ENCODE results near the gene CNGA4.

CNGA4 gene

DNA sequence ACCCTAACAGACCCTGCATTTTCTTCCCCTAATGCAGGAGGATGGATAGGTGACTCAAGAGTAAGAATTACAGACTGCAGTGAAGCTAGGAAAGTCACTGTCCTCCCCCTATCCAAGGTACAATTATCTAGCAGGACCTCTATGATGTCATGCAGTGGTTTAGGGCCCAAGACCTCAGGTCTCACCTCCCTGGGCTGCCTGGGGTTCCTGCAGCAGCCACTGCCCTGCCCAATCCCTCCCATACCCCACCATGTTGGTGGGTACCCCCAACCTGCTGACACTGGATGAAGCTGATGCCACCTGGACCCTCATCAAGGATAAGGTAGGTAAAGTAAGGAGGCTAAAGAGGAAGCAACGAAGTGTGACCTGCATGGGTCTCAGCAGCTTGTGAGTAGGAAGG lies 33.5 kb upstream of the CNGA4 start, which contains the start of gene C11orf42:
Gene C11orf42, plus strand, starts transcription at position 192 of the 400 bp plus-strand sequence. Its CDS starts 59 bp downstream, at position 251.
- H3K27me3 ChIP-seq (ENCODE audit: control insufficient read depth, insufficient read depth, low read length): no peaks in the 10 kb centered on the region
- no peak within 1 kb of the TSS for H3K9ac ChIP-seq (ENCODE audit: low read length)
- no peaks in the 10 kb centered on the region for H3K4me1 ChIP-seq (ENCODE audit: control insufficient read depth, insufficient read depth, low read length)
- H3K36me3 ChIP-seq (ENCODE audit: control insufficient read depth, insufficient read depth, low read length): no peaks in the 10 kb centered on the region
- no peaks in the 10 kb centered on the region for H3K9me3 ChIP-seq (ENCODE audit: control insufficient read depth, low read length)
- H3K4me3 ChIP-seq (ENCODE audit: low read length): no peak within 1 kb of the TSS

DNA sequence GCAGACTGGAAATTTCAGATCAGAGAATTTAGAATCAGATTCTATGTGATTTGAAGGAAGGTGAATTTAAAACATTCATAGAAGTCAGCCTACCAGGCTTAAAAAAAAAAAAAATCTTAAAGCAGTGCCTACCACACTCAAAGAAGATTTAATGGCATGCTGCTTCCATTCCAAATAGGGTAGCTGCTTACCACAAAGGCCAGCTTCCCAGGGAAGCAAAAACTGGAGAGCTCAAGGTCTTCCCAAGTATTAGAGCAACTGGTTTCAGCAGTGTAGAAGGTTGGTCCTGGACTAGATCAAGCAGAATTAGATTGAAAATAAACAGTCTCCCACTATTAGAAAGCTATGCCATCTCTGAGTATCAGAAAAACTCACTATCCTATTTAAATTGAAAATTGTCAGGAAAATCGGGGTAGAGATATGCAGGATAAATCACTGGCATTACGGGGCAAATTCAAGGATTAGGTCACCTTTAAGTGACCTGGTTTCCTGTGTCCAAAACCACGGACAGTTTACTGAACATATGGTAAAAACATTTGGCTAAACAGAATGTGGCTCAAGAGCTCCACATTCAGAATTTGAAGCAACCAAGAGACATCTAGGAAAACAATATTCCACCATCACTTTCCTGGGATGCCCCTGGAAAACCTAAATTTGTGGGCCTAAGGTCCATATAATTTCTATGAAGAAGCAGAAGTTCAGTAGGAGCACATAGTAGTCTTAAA lies 32.3 kb upstream of the CNGA4 start:
- H3K27me3 ChIP-seq (ENCODE audit: control insufficient read depth, insufficient read depth, low read length): no peaks in the 10 kb centered on the region
- no peak overlapping the region for H3K9ac ChIP-seq (ENCODE audit: low read length)
- no peaks in the 10 kb centered on the region for H3K9me3 ChIP-seq (ENCODE audit: control insufficient read depth, low read length)
- no peaks in the 10 kb centered on the region for H3K4me1 ChIP-seq (ENCODE audit: control insufficient read depth, insufficient read depth, low read length)
- no peak overlapping the region for H3K4me3 ChIP-seq (ENCODE audit: low read length)
- H3K36me3 ChIP-seq (ENCODE audit: control insufficient read depth, insufficient read depth, low read length): no peaks in the 10 kb centered on the region

DNA sequence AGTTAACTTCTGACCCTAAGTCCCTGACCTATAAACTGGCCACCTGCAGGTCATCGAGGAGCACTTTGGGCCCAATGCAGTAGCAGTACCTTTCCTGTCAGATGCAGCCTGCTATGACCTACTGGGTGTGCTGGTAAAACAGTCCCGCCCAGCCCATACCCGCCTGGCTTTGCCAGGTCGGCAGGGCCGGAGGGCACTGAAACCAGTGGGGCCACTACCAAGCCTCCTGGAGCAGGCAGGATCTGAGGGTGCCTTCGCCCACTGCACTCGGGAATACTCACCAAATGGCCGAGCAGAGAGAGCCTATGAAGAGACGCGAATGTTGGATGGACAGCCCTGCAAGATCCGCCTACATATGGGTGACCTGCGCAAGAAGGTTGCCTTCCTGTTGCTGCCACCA lies 29.1 kb upstream of the CNGA4 start:
- H3K9ac ChIP-seq (ENCODE audit: low read length): no peak overlapping the region
- H3K36me3 ChIP-seq (ENCODE audit: control insufficient read depth, insufficient read depth, low read length): peaks cover 12% of the 10 kb centered on the region

DNA sequence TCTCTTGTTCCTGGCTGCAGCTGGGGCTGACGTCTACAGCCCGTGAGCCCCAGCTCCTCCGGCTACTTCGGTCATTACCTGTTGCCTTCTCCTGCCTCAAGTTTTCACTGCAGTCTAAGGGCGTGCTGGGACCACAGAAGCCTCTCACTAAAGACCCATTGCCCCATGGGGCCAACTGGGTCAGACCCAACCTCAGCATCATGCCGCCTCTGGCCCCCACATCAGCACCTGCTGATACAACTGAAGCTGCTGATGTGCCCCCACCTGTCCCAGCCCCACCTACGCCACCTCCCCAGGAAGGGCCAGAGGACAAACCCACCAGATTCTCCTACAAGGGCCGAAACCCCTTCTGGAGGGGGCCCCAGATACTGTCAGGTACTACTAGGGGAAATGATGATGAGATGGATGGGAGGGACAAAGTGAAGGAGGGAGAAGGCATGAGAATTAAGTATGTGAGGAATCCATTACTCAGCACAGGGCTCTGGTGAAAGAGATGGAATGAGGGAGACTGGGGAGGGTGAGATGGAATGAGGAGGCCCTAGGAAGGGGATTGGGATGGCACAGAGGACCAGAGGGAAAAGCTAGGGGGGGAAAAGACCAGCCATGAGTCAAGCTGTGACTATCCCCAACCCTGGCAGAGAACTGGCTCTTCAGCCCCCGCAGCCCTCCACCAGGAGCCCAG lies 28.5 kb upstream of the CNGA4 start:
- Histone ChIP-seq H3K4me1 (ENCODE audit: control insufficient read depth, insufficient read depth, low read length) (no peaks in the 10 kb centered on the region), H3K36me3 (ENCODE audit: control insufficient read depth, insufficient read depth, low read length) (peaks cover 12% of the 10 kb centered on the region), H3K4me3 (ENCODE audit: low read length) (no peak overlapping the region), H3K9me3 (ENCODE audit: control insufficient read depth, low read length) (no peaks in the 10 kb centered on the region), H3K9ac (ENCODE audit: low read length) (no peak overlapping the region), H3K27me3 (ENCODE audit: control insufficient read depth, insufficient read depth, low read length) (no peaks in the 10 kb centered on the region)

More for the DNA sequence above, 29.1 kb upstream of the CNGA4 start:
- H3K27me3 ChIP-seq (ENCODE audit: control insufficient read depth, insufficient read depth, low read length): no peaks in the 10 kb centered on the region
- no peak overlapping the region for H3K4me3 ChIP-seq (ENCODE audit: low read length)
- H3K9me3 ChIP-seq (ENCODE audit: control insufficient read depth, low read length): no peaks in the 10 kb centered on the region
- no peaks in the 10 kb centered on the region for H3K4me1 ChIP-seq (ENCODE audit: control insufficient read depth, insufficient read depth, low read length)

DNA sequence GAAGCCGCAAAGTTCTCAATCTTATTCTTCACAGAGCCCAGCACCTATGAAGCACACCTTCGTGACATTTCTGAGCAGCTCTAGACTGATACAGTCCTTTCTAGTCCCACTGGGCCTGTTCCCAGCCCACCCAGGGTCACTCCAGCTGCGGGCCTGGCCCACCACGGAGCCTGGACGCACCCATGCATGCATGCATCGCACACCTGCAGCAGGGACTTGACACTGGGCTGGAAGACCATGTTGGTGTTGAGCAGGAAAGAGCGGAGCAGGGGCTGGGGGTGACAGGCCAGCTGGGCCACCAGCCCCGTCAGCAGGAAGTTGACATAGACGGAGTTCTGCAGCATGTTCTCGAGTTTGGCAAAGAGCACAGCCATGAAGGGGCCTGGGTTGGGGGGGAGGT lies 24.4 kb upstream of the CNGA4 start:
- Histone ChIP-seq H3K27me3 (ENCODE audit: control insufficient read depth, insufficient read depth, low read length) (no peaks in the 10 kb centered on the region), H3K9ac (ENCODE audit: low read length) (no peak overlapping the region), H3K4me1 (ENCODE audit: control insufficient read depth, insufficient read depth, low read length) (peaks cover 6% of the 10 kb centered on the region), H3K9me3 (ENCODE audit: control insufficient read depth, low read length) (no peaks in the 10 kb centered on the region), H3K36me3 (ENCODE audit: control insufficient read depth, insufficient read depth, low read length) (peaks cover 22% of the 10 kb centered on the region), H3K4me3 (ENCODE audit: low read length) (no peak overlapping the region)

DNA sequence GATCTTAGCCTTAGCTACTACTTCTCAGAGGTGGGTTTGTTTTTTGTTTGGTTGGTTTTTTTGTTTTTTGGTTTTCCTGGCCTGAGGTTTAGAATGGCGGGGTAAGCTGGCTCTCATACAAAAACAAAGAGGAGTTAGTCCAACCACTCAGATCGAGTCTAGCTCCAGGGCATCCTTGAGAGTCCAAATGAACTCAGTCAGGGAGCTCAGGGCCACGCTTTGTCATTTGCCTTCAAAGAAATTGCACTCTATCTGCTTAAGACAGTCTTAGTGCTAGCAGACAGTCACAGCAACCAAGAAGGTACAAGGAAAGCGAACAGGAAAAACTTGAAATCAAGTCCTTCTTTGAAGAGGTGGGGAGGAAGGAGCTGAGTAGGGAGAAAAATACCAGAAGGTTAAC lies 22.4 kb upstream of the CNGA4 start:
- Histone ChIP-seq H3K9ac (ENCODE audit: low read length) (no peak overlapping the region), H3K4me3 (ENCODE audit: low read length) (no peak overlapping the region), H3K27me3 (ENCODE audit: control insufficient read depth, insufficient read depth, low read length) (no peaks in the 10 kb centered on the region), H3K36me3 (ENCODE audit: control insufficient read depth, insufficient read depth, low read length) (peaks cover 22% of the 10 kb centered on the region), H3K9me3 (ENCODE audit: control insufficient read depth, low read length) (no peaks in the 10 kb centered on the region), H3K4me1 (ENCODE audit: control insufficient read depth, insufficient read depth, low read length) (peaks cover 11% of the 10 kb centered on the region)

DNA sequence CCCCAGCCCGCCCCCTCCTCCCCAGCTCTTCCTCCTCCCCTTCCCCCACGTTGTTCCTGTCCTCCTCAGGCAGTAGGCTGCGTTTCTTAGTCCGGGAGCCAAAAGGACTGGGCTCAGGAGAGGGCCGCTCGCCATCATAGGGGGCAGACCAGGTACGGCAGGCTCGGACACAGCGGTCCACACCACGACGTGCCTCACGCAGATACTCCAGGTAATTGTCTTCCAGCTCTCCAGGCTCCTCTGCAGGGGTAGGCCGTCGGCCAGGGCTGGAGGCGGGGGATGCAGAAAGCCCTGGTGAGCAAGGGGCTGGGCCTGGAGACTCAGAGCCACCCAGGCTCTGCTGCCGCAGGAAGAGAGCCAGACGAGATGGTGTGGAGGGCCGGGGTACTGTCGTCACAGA lies 21.2 kb upstream of the CNGA4 start:
- Histone ChIP-seq H3K4me1 (ENCODE audit: control insufficient read depth, insufficient read depth, low read length) (peaks cover 11% of the 10 kb centered on the region), H3K36me3 (ENCODE audit: control insufficient read depth, insufficient read depth, low read length) (peaks cover 22% of the 10 kb centered on the region), H3K9ac (ENCODE audit: low read length) (no peak overlapping the region), H3K4me3 (ENCODE audit: low read length) (no peak overlapping the region), H3K27me3 (ENCODE audit: control insufficient read depth, insufficient read depth, low read length) (no peaks in the 10 kb centered on the region), H3K9me3 (ENCODE audit: control insufficient read depth, low read length) (no peaks in the 10 kb centered on the region)

DNA sequence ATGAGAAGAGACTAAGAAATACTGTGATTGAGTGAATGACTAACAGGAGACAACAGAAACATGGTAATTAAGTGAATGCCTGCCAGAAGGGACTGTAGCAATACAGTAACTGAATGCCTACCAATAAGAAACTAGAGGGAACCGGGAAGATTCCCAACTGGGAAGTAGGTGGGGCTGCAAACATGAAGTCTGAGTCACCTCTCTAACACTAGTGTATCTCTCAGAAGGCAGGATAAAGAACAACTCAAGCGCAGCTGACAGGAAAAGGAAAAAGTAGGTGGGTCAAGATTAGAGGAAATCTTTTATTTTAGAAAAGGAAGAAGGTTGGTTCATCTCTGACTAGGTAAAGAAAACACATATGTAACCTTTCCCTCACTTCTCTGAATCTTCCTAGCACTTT lies 19.5 kb upstream of the CNGA4 start:
- H3K4me1 ChIP-seq (ENCODE audit: control insufficient read depth, insufficient read depth, low read length): peaks cover 11% of the 10 kb centered on the region
- H3K4me3 ChIP-seq (ENCODE audit: low read length): no peak overlapping the region
- H3K27me3 ChIP-seq (ENCODE audit: control insufficient read depth, insufficient read depth, low read length): no peaks in the 10 kb centered on the region
- H3K9me3 ChIP-seq (ENCODE audit: control insufficient read depth, low read length): no peaks in the 10 kb centered on the region
- H3K36me3 ChIP-seq (ENCODE audit: control insufficient read depth, insufficient read depth, low read length): peaks cover 13% of the 10 kb centered on the region
- H3K9ac ChIP-seq (ENCODE audit: low read length): no peak overlapping the region

DNA sequence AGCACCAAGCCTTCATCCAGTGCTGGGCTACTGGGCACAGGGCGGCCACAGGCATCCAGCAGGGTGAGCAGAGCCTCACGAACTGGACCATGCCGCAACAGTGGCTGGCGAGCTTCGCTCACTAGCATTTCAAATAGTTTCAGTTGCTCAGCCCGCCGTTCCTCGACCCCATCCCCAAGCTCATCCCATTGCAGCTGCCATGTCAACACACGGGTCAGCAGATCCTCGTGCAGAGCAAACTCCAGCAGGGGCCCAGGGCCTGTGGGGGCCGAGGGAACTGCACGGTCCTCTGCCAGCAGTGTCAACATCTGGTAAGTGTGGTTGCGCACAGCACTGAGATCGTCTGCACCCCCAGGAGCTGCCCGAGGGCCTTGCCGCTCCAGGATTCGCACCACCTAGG lies 15.0 kb upstream of the CNGA4 start:
- peaks cover 3% of the 10 kb centered on the region for H3K36me3 ChIP-seq (ENCODE audit: control insufficient read depth, insufficient read depth, low read length)

DNA sequence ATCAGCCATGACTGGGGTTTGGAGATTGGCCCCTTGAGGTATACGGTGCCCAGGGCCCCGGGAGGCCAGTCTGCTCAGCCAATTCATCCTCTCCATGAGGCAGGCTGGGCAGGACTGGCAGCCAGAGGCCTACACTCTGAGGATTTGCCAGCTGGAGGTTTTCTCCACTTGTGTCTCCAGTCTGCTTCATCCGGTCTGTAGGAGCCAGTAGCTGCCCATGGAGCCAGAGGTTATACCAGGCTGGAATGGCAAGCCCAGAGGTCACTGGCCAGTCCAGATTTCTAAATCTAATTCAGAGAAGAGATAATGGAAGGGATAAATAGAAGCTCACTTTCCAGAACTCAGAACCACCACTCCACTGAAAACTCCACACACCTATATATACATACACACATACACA lies 14.5 kb upstream of the CNGA4 start:
- Histone ChIP-seq H3K4me1 (ENCODE audit: control insufficient read depth, insufficient read depth, low read length) (peaks cover 21% of the 10 kb centered on the region), H3K9me3 (ENCODE audit: control insufficient read depth, low read length) (no peaks in the 10 kb centered on the region), H3K27me3 (ENCODE audit: control insufficient read depth, insufficient read depth, low read length) (no peaks in the 10 kb centered on the region), H3K4me3 (ENCODE audit: low read length) (no peak overlapping the region), H3K9ac (ENCODE audit: low read length) (no peak overlapping the region), H3K36me3 (ENCODE audit: control insufficient read depth, insufficient read depth, low read length) (no peaks in the 10 kb centered on the region)

More for the DNA sequence above, 15.0 kb upstream of the CNGA4 start:
- Histone ChIP-seq H3K4me1 (ENCODE audit: control insufficient read depth, insufficient read depth, low read length) (peaks cover 25% of the 10 kb centered on the region), H3K9me3 (ENCODE audit: control insufficient read depth, low read length) (no peaks in the 10 kb centered on the region), H3K4me3 (ENCODE audit: low read length) (no peak overlapping the region), H3K27me3 (ENCODE audit: control insufficient read depth, insufficient read depth, low read length) (no peaks in the 10 kb centered on the region), H3K9ac (ENCODE audit: low read length) (no peak overlapping the region)

DNA sequence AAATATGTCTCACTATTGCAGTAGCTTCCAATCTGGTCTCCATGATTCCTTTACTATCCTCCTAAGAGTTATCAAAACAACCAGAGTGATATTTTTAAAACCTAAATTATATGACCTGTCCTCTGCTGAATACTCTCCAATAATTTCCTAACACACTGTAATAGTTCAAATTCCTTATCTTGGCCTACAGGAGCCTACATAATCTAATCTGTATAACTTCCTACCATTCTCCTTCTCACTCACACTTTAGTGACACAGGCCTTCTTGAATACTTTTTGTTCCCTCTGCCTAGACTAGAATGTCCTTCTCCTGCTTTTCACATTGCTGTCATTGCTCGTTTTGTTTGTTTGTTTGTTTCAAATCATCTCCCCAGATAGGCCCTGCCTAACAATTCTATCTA lies 13.9 kb upstream of the CNGA4 start:
- H3K27me3 ChIP-seq (ENCODE audit: control insufficient read depth, insufficient read depth, low read length): no peaks in the 10 kb centered on the region
- H3K4me1 ChIP-seq (ENCODE audit: control insufficient read depth, insufficient read depth, low read length): peaks cover 21% of the 10 kb centered on the region
- H3K9me3 ChIP-seq (ENCODE audit: control insufficient read depth, low read length): no peaks in the 10 kb centered on the region
- no peaks in the 10 kb centered on the region for H3K36me3 ChIP-seq (ENCODE audit: control insufficient read depth, insufficient read depth, low read length)
- H3K4me3 ChIP-seq (ENCODE audit: low read length): no peak overlapping the region
- H3K9ac ChIP-seq (ENCODE audit: low read length): no peak overlapping the region

DNA sequence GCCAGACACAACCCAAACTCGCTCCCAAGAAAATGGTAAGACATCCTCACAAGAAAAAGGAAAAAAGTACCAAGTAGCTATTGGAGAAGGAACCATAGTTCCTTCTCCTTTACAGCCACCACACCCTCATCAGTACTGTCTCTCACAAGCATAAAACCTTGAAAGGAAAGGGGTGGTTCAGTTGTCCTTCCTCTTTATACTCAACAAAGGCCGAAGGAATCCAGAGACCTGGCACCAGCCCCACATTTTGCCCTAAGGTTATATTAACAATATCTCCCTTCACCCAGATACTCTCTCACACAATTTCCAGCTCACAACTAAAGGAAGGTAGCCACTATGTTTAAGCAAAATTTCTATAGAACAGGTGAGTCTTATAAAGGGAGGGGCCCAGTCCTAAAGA lies 13.0 kb upstream of the CNGA4 start:
- Histone ChIP-seq H3K4me1 (ENCODE audit: control insufficient read depth, insufficient read depth, low read length) (peaks cover 29% of the 10 kb centered on the region), H3K27me3 (ENCODE audit: control insufficient read depth, insufficient read depth, low read length) (no peaks in the 10 kb centered on the region), H3K36me3 (ENCODE audit: control insufficient read depth, insufficient read depth, low read length) (no peaks in the 10 kb centered on the region), H3K9me3 (ENCODE audit: control insufficient read depth, low read length) (no peaks in the 10 kb centered on the region), H3K9ac (ENCODE audit: low read length) (no peak overlapping the region), H3K4me3 (ENCODE audit: low read length) (no peak overlapping the region)
